Measurements from ENCODE around the gene RSAD1.

The RSAD1 gene

GRCh38 chr17:50518384-50519023 lies 39.8 kb downstream of the RSAD1 start:
- H3K4me2 ChIP-seq (ENCODE audit: low read depth, low read length), result no peak overlapping the region
- no peaks in the 10 kb centered on the region for H3K9me2 ChIP-seq (replicated peaks; ENCODE audit: insufficient read depth, low read length)
- no peak overlapping the region for H3K27ac ChIP-seq (ENCODE audit: low read length)
- no peak overlapping the region for H3K9ac ChIP-seq (ENCODE audit: low read length)
- H3K36me3 ChIP-seq (replicated peaks; ENCODE audit: insufficient read depth, low read length), result no peaks in the 10 kb centered on the region
- no peaks in the 10 kb centered on the region for H3F3A ChIP-seq (ENCODE audit: insufficient read depth, low read length)
- H3K27me3 ChIP-seq (replicated peaks; ENCODE audit: insufficient read depth, low read length), result no peaks in the 10 kb centered on the region
- DNase-seq, result no peak
- H3K9me3 ChIP-seq (replicated peaks; ENCODE audit: insufficient read depth, low read length), result no peaks in the 10 kb centered on the region
- H2AFZ ChIP-seq (ENCODE audit: low read length), result no peak overlapping the region
- no peaks in the 10 kb centered on the region for H3K4me1 ChIP-seq (ENCODE audit: low read length)
- H4K20me1 ChIP-seq (ENCODE audit: insufficient read depth, low read length), result no peaks in the 10 kb centered on the region
- TF ChIP-seq CTCF (IDR thresholded peaks at IDR 0.05; ENCODE audit: low read length) (no peak), EZH2 (optimal IDR thresholded peaks at IDR 0.05; ENCODE audit: low read depth, low read length) (no peak), EZH2phosphoT487 (IDR thresholded peaks at IDR 0.05; ENCODE audit: low read length) (no peak)
- no peak overlapping the region for H3K4me3 ChIP-seq (ENCODE audit: low read length)
- H3K79me2 ChIP-seq (ENCODE audit: low read length), result no peaks in the 10 kb centered on the region

- Histone ChIP-seq H3K4me3 (ENCODE audit: low read length) (no peak overlapping the region), H4K20me1 (ENCODE audit: insufficient read depth, low read length) (no peaks in the 10 kb centered on the region), H2AFZ (ENCODE audit: low read length) (no peak overlapping the region), H3K36me3 (replicated peaks; ENCODE audit: insufficient read depth, low read length) (no peaks in the 10 kb centered on the region), H3F3A (ENCODE audit: insufficient read depth, low read length) (no peaks in the 10 kb centered on the region), H3K4me1 (ENCODE audit: low read length) (no peaks in the 10 kb centered on the region), H3K79me2 (ENCODE audit: low read length) (no peaks in the 10 kb centered on the region), H3K4me2 (ENCODE audit: low read depth, low read length) (no peak overlapping the region), H3K9me3 (replicated peaks; ENCODE audit: insufficient read depth, low read length) (no peaks in the 10 kb centered on the region), H3K27me3 (replicated peaks; ENCODE audit: insufficient read depth, low read length) (no peaks in the 10 kb centered on the region), H3K27ac (ENCODE audit: low read length) (no peak overlapping the region), H3K9ac (ENCODE audit: low read length) (no peak overlapping the region), H3K9me2 (replicated peaks; ENCODE audit: insufficient read depth, low read length) (no peaks in the 10 kb centered on the region)
- TF ChIP-seq EZH2 (optimal IDR thresholded peaks at IDR 0.05; ENCODE audit: low read depth, low read length) (no peak), CTCF (IDR thresholded peaks at IDR 0.05; ENCODE audit: low read length) (no peak), EZH2phosphoT487 (IDR thresholded peaks at IDR 0.05; ENCODE audit: low read length) (no peak)
- DNase-seq, result no peak
Observed at GRCh38 chr17:50519141-50519834, 40.6 kb downstream of the RSAD1 start.

- Histone ChIP-seq H3K36me3 (replicated peaks; ENCODE audit: insufficient read depth, low read length) (no peaks in the 10 kb centered on the region), H3K9ac (ENCODE audit: low read length) (no peak overlapping the region), H2AFZ (ENCODE audit: low read length) (no peak overlapping the region), H3K27me3 (replicated peaks; ENCODE audit: insufficient read depth, low read length) (no peaks in the 10 kb centered on the region), H3K4me2 (ENCODE audit: low read depth, low read length) (no peak overlapping the region), H3K27ac (ENCODE audit: low read length) (no peak overlapping the region), H3K79me2 (ENCODE audit: low read length) (no peaks in the 10 kb centered on the region), H3F3A (ENCODE audit: insufficient read depth, low read length) (no peaks in the 10 kb centered on the region), H3K4me1 (ENCODE audit: low read length) (no peaks in the 10 kb centered on the region), H3K9me3 (replicated peaks; ENCODE audit: insufficient read depth, low read length) (no peaks in the 10 kb centered on the region), H4K20me1 (ENCODE audit: insufficient read depth, low read length) (no peaks in the 10 kb centered on the region), H3K4me3 (ENCODE audit: low read length) (no peak overlapping the region), H3K9me2 (replicated peaks; ENCODE audit: insufficient read depth, low read length) (no peaks in the 10 kb centered on the region)
- TF ChIP-seq CTCF (IDR thresholded peaks at IDR 0.05; ENCODE audit: low read length) (no peak), EZH2 (optimal IDR thresholded peaks at IDR 0.05; ENCODE audit: low read depth, low read length) (no peak), EZH2phosphoT487 (IDR thresholded peaks at IDR 0.05; ENCODE audit: low read length) (no peak)
- DNase-seq, result no peak
Observed at GRCh38 chr17:50520483-50520882, 41.8 kb downstream of the RSAD1 start.
